GM18951 (cell line): Measurements from ENCODE around the gene YBX2.

ENCODE experiments used
- POLR2A ChIP-seq: IDR thresholded peaks from 4 replicates; pipeline ENCODE4 v1.6.1; 2011; ENCODE audit warnings: mild to moderate bottlenecking; ENCODE audit not compliant: insufficient read length, insufficient read depth; ENCODE audit errors: extremely low read depth
- in situ Hi-C: fragments of 300-500 bp; cut with MboI; formaldehyde crosslinking; loops from one replicate; pipeline ENCODE4 v1.12.0; 2022; ENCODE audit warnings: low sequenced_read_pairs, mixed read lengths, inconsistent platforms; ENCODE audit not compliant: unreplicated experiment

The YBX2 gene

DNA sequence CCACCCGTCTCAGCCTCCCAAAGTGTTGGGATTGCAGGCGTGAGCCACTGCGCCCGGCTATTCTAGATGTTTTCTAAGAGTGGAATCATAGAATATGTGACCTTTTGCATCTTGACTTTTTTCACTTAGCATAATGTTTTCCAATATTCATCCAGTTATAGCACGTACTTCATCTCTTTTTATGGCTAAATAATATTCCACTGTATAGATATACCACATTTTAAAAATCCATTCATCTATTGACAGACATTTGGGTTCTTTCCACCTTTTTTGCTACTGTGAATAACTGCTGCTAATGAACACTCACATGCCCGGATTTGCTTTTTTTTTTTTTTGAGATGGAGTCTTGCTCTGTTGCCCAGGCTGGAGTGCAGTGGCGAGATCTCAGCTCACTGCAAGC, 9.7 kb upstream of the YBX2 start:
- in situ Hi-C loops: no loop called here
- no peak for TF ChIP-seq POLR2A

DNA sequence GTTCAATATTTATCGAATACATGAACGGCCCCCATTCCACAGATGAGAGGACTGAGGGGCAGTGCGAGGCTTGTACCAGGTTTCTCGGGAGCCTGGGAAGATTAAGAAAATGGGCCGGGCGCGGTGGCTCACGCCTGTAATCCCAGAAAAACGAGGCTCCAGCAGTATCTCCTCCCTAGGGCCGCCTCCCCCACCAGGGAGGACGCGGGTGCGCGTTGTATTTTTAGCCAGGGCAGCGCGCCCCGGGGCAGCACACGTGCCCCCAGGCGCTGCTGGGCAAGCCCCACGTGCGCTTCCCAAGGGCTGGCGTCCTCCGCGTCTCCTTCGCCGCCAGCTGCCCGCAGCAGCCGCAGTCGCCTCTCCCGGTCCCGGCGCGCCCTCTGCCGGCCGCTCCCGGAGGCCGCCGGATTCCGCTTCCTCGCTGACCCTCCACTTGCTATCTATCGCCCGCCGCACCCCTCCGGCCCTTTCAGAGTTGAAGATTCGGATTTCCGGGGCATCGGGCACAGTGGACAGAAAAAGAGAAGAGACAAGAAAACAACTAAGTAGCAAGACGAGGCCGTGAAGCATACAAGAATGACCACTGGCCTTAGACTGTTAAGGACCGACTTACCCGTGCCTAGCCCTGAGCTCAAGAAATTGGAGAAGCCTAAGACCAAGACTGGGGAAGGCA, 1.9 kb upstream of the YBX2 start:
- in situ Hi-C loops: no loop called here
- no peak for TF ChIP-seq POLR2A

DNA sequence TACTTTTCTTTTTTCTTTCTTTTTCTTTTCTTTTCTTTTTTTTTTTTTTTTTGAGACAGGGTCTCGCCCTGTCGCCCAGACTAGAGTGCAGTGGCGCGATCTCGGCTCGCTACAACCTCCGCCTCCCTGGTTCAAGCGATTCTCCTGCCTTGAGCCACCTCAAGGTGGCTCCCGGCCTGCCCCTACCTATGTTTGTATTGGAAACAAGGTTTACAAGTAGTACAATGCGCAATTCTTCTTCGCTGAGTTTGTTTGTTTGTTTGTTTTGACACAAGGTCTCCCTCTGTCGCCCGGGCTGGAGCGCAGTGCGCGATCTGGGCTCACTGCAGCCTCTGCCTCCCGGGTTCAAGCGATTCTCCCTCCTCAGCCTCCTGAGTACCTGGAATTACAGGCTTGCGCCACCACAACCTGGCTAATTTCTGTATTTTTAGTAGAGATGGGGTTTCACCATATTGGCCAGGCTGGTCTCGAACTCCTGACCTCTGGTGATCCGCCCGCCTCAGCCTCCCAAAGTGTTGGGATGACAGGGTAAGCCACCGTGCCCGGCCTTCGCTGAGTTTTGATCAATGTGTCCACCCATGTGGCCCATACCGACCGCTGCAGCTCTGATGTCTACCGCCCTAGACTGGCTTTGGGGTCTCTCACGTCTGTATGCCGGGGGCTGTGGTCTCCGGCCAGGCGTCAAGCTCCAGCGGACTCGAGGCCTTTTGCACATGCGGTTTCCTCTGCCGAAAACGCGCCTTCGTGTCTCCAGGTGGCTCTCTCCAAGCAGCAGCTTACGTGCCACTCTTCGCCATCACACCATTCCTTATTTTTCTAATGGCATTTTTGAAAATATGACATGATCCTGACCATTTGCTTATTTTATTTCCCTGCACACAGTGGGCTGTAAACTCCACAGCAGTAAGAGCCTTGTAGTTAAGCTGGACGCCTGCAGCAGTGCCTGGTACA, 1.1 kb upstream of the YBX2 start:
- TF ChIP-seq POLR2A: no peak
- in situ Hi-C loops: no loop called here

- in situ Hi-C loops: no loop called here
These were observed 424 bp downstream of the YBX2 start for GRCh38 chr17:7293816-7294613.

DNA sequence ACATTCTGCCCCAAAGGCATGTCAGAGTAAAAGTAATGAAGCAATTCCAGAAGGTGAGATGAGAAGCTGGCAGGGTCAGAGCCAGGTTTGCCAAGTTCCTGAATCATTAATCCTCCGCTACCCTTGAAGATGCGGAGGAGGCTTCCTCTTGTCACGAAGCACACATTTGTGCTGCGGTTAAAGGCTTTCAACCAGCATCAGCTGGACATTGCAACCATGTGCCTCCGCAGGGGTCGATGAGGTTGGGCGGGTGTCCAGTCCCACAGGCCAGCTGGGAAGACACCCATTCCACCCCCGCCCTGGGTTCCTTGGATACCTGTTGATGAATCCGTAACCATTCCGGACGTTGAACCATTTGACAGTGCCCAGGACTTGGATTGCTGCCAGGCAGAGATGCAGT, 1.3 kb downstream of the YBX2 start:
- in situ Hi-C loops: no loop called here
- TF ChIP-seq POLR2A: no peak

More at GRCh38 chr17:7293816-7294613, 424 bp downstream of the YBX2 start:
- TF ChIP-seq POLR2A: no peak

DNA sequence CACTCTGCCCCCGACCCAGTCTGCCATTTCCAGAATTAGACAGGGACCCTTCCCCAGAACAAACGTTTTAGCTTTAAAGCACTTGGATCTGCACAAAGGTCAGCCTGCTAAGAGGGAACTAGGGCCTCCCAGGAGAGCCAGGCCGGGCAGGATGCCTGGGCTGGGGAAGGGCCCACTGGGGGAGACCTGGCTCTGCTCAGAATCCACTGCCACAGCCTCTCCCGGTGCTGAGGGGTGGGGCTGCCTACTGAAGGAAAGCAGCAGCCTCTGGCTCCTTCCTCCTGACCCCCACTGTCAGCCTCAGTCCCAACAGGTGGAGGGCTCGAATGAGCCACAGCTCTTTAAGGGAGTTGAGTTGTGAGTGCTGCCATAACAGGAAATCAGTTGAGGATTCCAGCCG, 1.7 kb downstream of the YBX2 start:
- in situ Hi-C loops: no loop called here
- no peak for TF ChIP-seq POLR2A

- no peak for TF ChIP-seq POLR2A
- in situ Hi-C loops: no loop called here
These were observed 2.2 kb downstream of the YBX2 start for GRCh38 chr17:7292194-7292593.

DNA sequence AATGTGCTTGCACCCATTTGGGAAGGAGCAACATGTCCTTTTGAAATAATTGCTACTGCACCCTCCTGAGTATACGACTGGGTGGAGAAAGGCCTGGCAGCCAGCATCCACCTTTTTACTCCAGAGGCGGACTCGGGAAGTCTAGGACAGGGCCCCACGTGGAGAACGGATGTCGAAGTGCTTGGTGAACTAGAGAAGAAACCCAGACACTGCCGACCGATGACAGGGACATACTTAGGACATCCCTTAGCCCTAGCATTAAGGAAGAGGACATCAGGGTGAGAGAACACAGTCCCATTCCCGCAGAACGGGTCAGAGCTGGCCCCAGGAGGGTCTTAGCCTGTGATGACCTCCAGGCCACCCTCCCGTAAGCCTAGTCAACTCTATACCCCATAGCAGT, 3.8 kb downstream of the YBX2 start:
- TF ChIP-seq POLR2A: no peak
- in situ Hi-C loops: no loop called here

DNA sequence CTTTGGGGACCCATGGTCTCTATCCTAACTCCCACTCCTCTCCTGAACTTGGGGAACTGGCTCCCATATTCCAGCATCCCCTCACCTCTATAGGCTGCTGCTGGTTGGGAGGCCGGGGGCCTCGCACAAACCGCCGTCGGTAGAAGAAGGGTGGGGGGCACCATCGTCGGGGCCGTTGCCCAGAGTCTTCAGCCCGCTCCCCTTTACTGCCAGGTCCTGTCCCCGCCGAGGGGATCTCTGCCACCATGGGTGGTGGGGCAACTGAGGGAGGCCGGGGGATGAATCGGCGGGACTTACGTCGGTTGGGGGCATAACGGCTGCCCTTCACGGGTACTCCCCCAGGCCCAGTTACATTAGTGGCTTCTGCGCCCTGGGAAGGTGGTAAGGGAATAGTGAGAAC, 4.3 kb downstream of the YBX2 start:
- in situ Hi-C loops: no loop called here
- no peak for TF ChIP-seq POLR2A

DNA sequence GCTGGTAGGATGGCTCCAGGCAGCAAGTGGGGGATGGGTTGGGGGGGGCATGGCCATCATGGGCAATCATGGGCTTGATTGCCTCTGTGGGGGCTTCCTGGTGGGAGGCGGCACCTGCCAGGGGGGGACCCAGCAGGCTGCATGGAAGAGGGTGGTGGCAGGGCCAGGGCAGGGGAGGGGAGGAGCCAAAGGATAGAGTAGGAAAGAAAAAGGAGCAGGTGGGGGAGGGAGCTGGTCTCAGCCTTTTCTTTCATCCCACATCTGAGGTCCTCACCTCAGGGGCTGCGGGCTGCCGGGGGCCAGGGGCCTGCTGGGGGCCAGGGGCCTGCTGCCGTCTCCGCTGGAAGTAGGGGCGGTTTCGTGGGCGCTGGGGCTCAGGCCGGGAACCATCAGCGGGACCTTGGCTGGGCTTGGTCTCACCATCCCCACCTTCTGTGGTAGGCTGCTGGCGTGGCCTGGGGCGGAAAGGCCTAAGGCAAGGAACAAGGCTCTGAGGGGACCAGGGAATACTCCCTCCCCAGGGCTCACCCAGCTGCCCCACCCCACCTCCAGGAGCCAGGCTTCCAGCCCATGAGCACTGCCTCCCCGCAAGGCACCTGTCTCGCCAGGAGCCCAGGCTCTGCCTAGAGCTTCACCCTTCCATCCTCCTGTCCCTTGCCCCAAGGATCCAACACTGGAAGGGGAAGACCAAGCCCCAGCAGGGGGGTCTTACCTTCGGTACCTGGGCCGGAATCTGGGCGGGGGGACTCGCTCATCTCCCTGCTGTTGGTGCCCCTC, 5.0 kb downstream of the YBX2 start:
- in situ Hi-C loops: no loop called here
- TF ChIP-seq POLR2A: no peak

- TF ChIP-seq POLR2A: no peak
- in situ Hi-C loops: no loop called here
These were observed 8.8 kb downstream of the YBX2 start for GRCh38 chr17:7285679-7286078.

GRCh38 chr17:7284911-7285310, 9.5 kb downstream of the YBX2 start:
- in situ Hi-C loops: no loop called here
- no peak for TF ChIP-seq POLR2A
